ENCODE data around the gene UPF2. TPM values are rescaled to one million over a fixed set of nuclear protein-coding genes. Genes with fewer than 3 reads are reported as not detected.

Gene UPF2
- total and polyA plus RNA-seq, 2 of the 4 experiments (the other 2 are of a cell fraction): 9.2 to 14.3 TPM

DNA sequence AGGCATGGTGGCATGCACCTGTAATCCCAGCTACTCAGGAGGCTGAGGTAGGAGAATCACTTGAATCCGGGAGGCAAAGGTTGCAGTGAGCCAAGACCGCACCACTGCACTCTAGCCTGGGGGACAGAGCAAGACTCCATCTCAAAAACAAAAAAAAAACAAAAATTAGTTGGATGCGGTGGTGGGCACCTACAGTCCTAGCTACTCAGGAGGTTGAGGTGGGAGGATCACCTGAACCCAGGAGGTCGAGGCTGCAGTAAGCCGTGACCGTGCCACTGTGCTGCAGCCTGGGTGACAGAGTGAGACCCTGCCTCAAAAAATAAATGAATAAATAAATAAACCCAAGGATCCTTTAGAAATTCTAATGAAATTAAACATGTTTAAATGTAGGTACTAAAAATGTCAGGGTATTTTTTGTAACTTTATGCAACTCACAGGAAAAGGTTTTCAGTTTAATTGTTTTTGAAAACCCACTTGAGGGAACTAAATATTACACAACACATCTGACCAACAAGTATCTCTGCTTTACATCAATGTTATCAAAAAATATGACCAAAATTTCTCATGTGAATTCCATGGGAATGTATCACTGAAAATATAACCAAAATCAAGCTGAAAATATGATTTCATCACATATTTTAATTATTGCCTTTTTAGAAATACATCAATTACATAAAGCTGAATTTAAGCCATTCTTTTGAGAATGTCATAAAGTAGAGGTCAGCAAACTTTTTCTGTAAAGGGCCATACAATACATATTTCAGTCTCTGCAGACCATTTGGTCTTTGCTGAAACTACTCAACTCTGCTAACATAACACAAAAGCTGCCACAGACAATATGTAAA, 23.9 kb downstream of the UPF2 start:
- H2BK15ac ChIP-seq (ENCODE audit: low read depth, low read length): no peak overlapping the region
- H3K4ac ChIP-seq (ENCODE audit: low read depth, low read length): no peak overlapping the region
- in situ Hi-C loops (cut with MboI; ENCODE audit: low sequenced_read_pairs): no loop called here
- H3K36me3 ChIP-seq (ENCODE audit: control insufficient read depth, insufficient read depth, low read length): 0 out of 2 replicates have a peak, but pooled peaks cover 3% of the 10 kb centered on the region
- H3K4me2 ChIP-seq (ENCODE audit: low read depth, low read length): peak overlapping the region; percentile 14; the same call in 1 of the 2 replicates
- DNase-seq (peak; percentile 44), ATAC-seq (ENCODE audit: low read depth) (peak; percentile 78)
- H2AFZ ChIP-seq (replicated peaks; ENCODE audit: low read length, poor library complexity): no peak overlapping the region
- H3K9ac ChIP-seq (ENCODE audit: low read depth, low read length): no peak overlapping the region
- no peak overlapping the region for H4K5ac ChIP-seq (ENCODE audit: low read depth, low read length)
- H4K91ac ChIP-seq (ENCODE audit: insufficient read depth, low read depth, low read length): no peak overlapping the region
- no peak overlapping the region for H2BK120ac ChIP-seq (ENCODE audit: low read depth, low read length)
- ChIA-PET CTCF (no interaction called here), POLR2A (ENCODE audit: unreplicated experiment) (no interaction called here)
- no CpG with 5 or more reads among the region's 6 CpGs for WGBS, 2 experiments (ENCODE audit: extremely low coverage in 2 of 2, insufficient read length in 1 of 2)
- no peaks in the 10 kb centered on the region; the same call in 1 of the 2 replicates for H3K9me1 ChIP-seq (ENCODE audit: insufficient read depth, low read length)
- no TSS peak for BruUV-seq (replicated peaks)
- H3K23ac ChIP-seq (ENCODE audit: low read depth, low read length): no peak overlapping the region
- H3K56ac ChIP-seq (ENCODE audit: extremely low read depth, insufficient read depth, low read length): no peak overlapping the region
- H2BK20ac ChIP-seq (ENCODE audit: low read depth, low read length): no peak overlapping the region
- H3K27ac ChIP-seq (ENCODE audit: insufficient read depth, low read length): no peak overlapping the region
- H4K8ac ChIP-seq (ENCODE audit: low read depth in 2 of 2, low read length in 2 of 2): no peak overlapping the region
- intact Hi-C loops (cut with micrococcal nuclease): no loop called here
- H2AK5ac ChIP-seq (ENCODE audit: low read depth, low read length): no peak overlapping the region
- peaks cover 12 to 44% of the 10 kb centered on the region in 2 experiments; a peak in 3 of 4 replicates for H3K79me1 ChIP-seq (ENCODE audit: low read depth in 1 of 2, low read length in 2 of 2)
- TF ChIP-seq, protein P1, sequence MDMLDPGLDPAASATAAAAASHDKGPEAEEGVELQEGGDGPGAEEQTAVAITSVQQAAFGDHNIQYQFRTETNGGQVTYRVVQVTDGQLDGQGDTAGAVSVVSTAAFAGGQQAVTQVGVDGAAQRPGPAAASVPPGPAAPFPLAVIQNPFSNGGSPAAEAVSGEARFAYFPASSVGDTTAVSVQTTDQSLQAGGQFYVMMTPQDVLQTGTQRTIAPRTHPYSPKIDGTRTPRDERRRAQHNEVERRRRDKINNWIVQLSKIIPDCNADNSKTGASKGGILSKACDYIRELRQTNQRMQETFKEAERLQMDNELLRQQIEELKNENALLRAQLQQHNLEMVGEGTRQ (IDR thresholded peaks at IDR 0.05; ENCODE audit: low read depth, low read length): no peak
- peak; percentile 78 for TF ChIP-seq CEBPB (IDR thresholded peaks at IDR 0.05; ENCODE audit: low read depth, low read length)
- H3K4me1 ChIP-seq (ENCODE audit: control insufficient read depth, insufficient read depth, low read length): peaks cover 7% of the 10 kb centered on the region
- H4K20me1 ChIP-seq (ENCODE audit: insufficient read depth, low read length): peaks cover 6% of the 10 kb centered on the region; the same call in 1 of the 2 replicates
- H3K18ac ChIP-seq (ENCODE audit: low read depth, low read length): no peak overlapping the region
- H3K4me3 ChIP-seq (ENCODE audit: insufficient read depth, low read depth, low read length): no peak overlapping the region
- H3K9me3 ChIP-seq (ENCODE audit: control insufficient read depth, insufficient read depth, low read length): no peaks in the 10 kb centered on the region
- H2BK5ac ChIP-seq (ENCODE audit: low read depth, low read length, poor library complexity, severe bottlenecking): peak overlapping the region; percentile 15
- H3K27me3 ChIP-seq (ENCODE audit: control insufficient read depth, insufficient read depth, low read length): no peaks in the 10 kb centered on the region
- H2AK9ac ChIP-seq (replicated peaks; ENCODE audit: low read depth, low read length, poor library complexity): no peak overlapping the region
- H3K14ac ChIP-seq (replicated peaks; ENCODE audit: low read depth, low read length): no peak overlapping the region
- dilution Hi-C loops (cut with HindIII; ENCODE audit: low sequenced_read_pairs, unreplicated experiment): no loop called here
